Breast epithelium (tissue), 4 donors: ENCODE measurements around the gene PLP1. TPM values are rescaled to one million over a fixed set of nuclear protein-coding genes. Genes with fewer than 3 reads are reported as not detected.

Experiments
- DNase-seq, 2 donors: peaks; one replicate each; pipeline ENCODE4 v3.0.0-alpha.2; 2019; ENCODE audit warnings: low spot score in 2 of 2
- H3K27ac ChIP-seq, 2 donors: fragments of 200-600 bp; sonication (generic) in 1 of 2; one replicate each; pipeline ENCODE4 v1.5.1; 2016 to 2019; ENCODE audit warnings: mild to moderate bottlenecking in 1 of 2
- H3K27me3 ChIP-seq, 2 donors: fragments of 200-600 bp; sonication (generic) in 1 of 2; one replicate each; pipeline versions ENCODE4 v1.5.1 to v1.6.0; 2017 to 2019; ENCODE audit warnings: control low read depth in 1 of 2, mild to moderate bottlenecking in 1 of 2
- H3K36me3 ChIP-seq: fragments of 200-600 bp; one replicate; pipeline ENCODE4 v1.5.1; 2019
- H3K4me1 ChIP-seq, 2 donors: fragments of 200-600 bp; sonication (generic); one replicate each; pipeline ENCODE4 v1.5.1; 2016 to 2019; ENCODE audit warnings: control low read depth in 1 of 2
- H3K4me3 ChIP-seq, 3 donors: fragments of 200-600 bp; sonication (generic); 1 replicate in 2 of 3; 2 replicates in 1 of 3; pipeline ENCODE4 v1.5.1; 2016 to 2019; ENCODE audit warnings: mild to moderate bottlenecking in 3 of 3, moderate library complexity in 2 of 3
- H3K9me3 ChIP-seq, 2 donors: fragments of 200-600 bp; sonication (generic) in 1 of 2; one replicate each; pipeline ENCODE4 v1.5.1; 2016 to 2019; ENCODE audit warnings: control low read depth in 1 of 2
- CTCF ChIP-seq, 3 donors: fragments of 450-650 bp; IDR thresholded peaks; one replicate each; pipeline ENCODE4 v1.5.1; 2016 to 2017; ENCODE audit warnings: antibody characterized with exemption in 3 of 3, mild to moderate bottlenecking in 3 of 3, moderate library complexity in 3 of 3
- POLR2A ChIP-seq: fragments of 450-650 bp; IDR thresholded peaks from one replicate; pipeline ENCODE4 v1.6.1; 2016; ENCODE audit warnings: antibody characterized with exemption, mild to moderate bottlenecking, moderate library complexity
- POLR2AphosphoS5 ChIP-seq, 3 donors: sonication (generic); formaldehyde crosslinking; IDR thresholded peaks; one replicate each; pipeline ENCODE4 v1.6.1; 2017; ENCODE audit warnings: antibody characterized with exemption in 3 of 3
- intact Hi-C: fragments of 100-400 bp; cut with DNase I; formaldehyde crosslinking; loops from one replicate; pipeline ENCODE4 v1.15.1; 2023; ENCODE audit warnings: low total_unique reads
- total RNA-seq, 3 donors: library from RNA; depleted of rRNA; stranded (reverse); fragments of >200 nt; gene quantifications; one replicate each; pipeline ENCODE4 v1.1.0, GENCODE V29; 2016

PLP1 gene
- total RNA-seq, 3 donors from 2014 or later: 1.3 to 3.4 (median 2.2) TPM

- intact Hi-C loops: no loop called here
- H3K27ac ChIP-seq: no peak overlapping the region
- H3K4me3 ChIP-seq: no peak overlapping the region
- DNase-seq: no peak
- no peaks in the 10 kb centered on the region for H3K36me3 ChIP-seq
- no peaks in the 10 kb centered on the region for H3K9me3 ChIP-seq
- H3K27me3 ChIP-seq: peaks cover 0 to 64% of the 10 kb centered on the region in 2 donors
- H3K4me1 ChIP-seq: no peaks in the 10 kb centered on the region
- TF ChIP-seq POLR2AphosphoS5 (IDR thresholded peaks at IDR 0.05) (no peak), CTCF (IDR thresholded peaks at IDR 0.05) (no peak), POLR2A (no peak)
These were observed 14.6 kb downstream of the PLP1 start for GRCh38 chrX:103791228-103791627.

GRCh38 chrX:103791826-103792485 is 15.3 kb downstream of the PLP1 start:
- H3K9me3 ChIP-seq: no peaks in the 10 kb centered on the region
- no peaks in the 10 kb centered on the region for H3K36me3 ChIP-seq
- DNase-seq: no peak
- TF ChIP-seq POLR2AphosphoS5 (IDR thresholded peaks at IDR 0.05): no peak
- TF ChIP-seq CTCF (IDR thresholded peaks at IDR 0.05): no peak
- no peak for TF ChIP-seq POLR2A
- H3K27me3 ChIP-seq: peaks cover 0 to 56% of the 10 kb centered on the region in 2 donors
- no peak overlapping the region for H3K4me3 ChIP-seq
- intact Hi-C loops: no loop called here
- no peak overlapping the region for H3K27ac ChIP-seq
- H3K4me1 ChIP-seq: no peaks in the 10 kb centered on the region

- H3K27me3 ChIP-seq: peaks cover 0 to 46% of the 10 kb centered on the region in 2 donors
- no peak for DNase-seq
- TF ChIP-seq CTCF (IDR thresholded peaks at IDR 0.05): no peak
- no peak for TF ChIP-seq POLR2AphosphoS5 (IDR thresholded peaks at IDR 0.05)
- TF ChIP-seq POLR2A: no peak
- H3K36me3 ChIP-seq: no peaks in the 10 kb centered on the region
- H3K4me3 ChIP-seq: peak overlapping the region in 1 of 3 donors; percentile 10
- intact Hi-C loops: no loop called here
- H3K9me3 ChIP-seq: no peaks in the 10 kb centered on the region
- H3K27ac ChIP-seq: peak overlapping the region in 1 of 2 donors; percentile 3
- no peaks in the 10 kb centered on the region for H3K4me1 ChIP-seq
These were observed 16.4 kb downstream of the PLP1 start for GRCh38 chrX:103792916-103793544.

GRCh38 chrX:103793545-103793940 is 16.9 kb downstream of the PLP1 start:
- intact Hi-C loops: no loop called here
- TF ChIP-seq POLR2A (no peak), CTCF (IDR thresholded peaks at IDR 0.05) (no peak), POLR2AphosphoS5 (IDR thresholded peaks at IDR 0.05) (no peak)
- Histone ChIP-seq H3K9me3 (no peaks in the 10 kb centered on the region), H3K27ac (no peak overlapping the region), H3K4me1 (no peaks in the 10 kb centered on the region), H3K36me3 (no peaks in the 10 kb centered on the region), H3K27me3 (peaks cover 0 to 41% of the 10 kb centered on the region in 2 donors), H3K4me3 (peak overlapping the region in 1 of 3 donors; percentile 10)
- no peak for DNase-seq

GRCh38 chrX:103794119-103794518 is 17.5 kb downstream of the PLP1 start:
- intact Hi-C loops: no loop called here
- Histone ChIP-seq H3K27me3 (peaks cover 0 to 37% of the 10 kb centered on the region in 2 donors), H3K36me3 (no peaks in the 10 kb centered on the region), H3K9me3 (no peaks in the 10 kb centered on the region), H3K4me3 (no peak overlapping the region), H3K4me1 (no peaks in the 10 kb centered on the region), H3K27ac (no peak overlapping the region)
- no peak for TF ChIP-seq POLR2AphosphoS5 (IDR thresholded peaks at IDR 0.05)
- no peak for TF ChIP-seq POLR2A
- no peak for TF ChIP-seq CTCF (IDR thresholded peaks at IDR 0.05)
- no peak for DNase-seq
